Right ventricle myocardium superior (tissue), 1 donor: ENCODE data around the gene LDLRAD4. TPM values are rescaled to one million over a fixed set of nuclear protein-coding genes. Genes with fewer than 3 reads are reported as not detected.
A peak's percentile ranks its signal among the peaks of the same experiment; 100 is the strongest.
"Not testable (repeated sequence)": the region's sequence is repeated elsewhere in the genome, so short reads cannot be mapped to it uniquely, and the experiment has no call there.

ENCODE experiments used
- ATAC-seq: fragments of 200-7000 bp; cut with Tn5 transposase; one replicate; pipeline ENCODE4 v1.9.1; 2020; ENCODE audit warnings: mild to moderate bottlenecking; ENCODE audit not compliant: poor library complexity
- DNase-seq: peaks from one replicate; pipeline ENCODE4 v3.0.0-alpha.2; 2020
- intact Hi-C: fragments of 100-400 bp; cut with DNase I; formaldehyde crosslinking; loops from one replicate; pipeline ENCODE4 v1.11.2; 2022
- total RNA-seq: library from RNA; stranded (reverse); fragmentation: NEBNext Ultra II Directional; extraction: Animal tissue kit (Norgen Biotek cat#: 25700); gene quantifications from one replicate; pipeline ENCODE4 v1.2.1, GENCODE V29; 2021
- donor health status: DM: no; HTN: yes; CAD: no; lungs with severe emphysema.

Gene LDLRAD4
- total RNA-seq, 1 donor from 2014 or later, result 29.3 TPM

DNA sequence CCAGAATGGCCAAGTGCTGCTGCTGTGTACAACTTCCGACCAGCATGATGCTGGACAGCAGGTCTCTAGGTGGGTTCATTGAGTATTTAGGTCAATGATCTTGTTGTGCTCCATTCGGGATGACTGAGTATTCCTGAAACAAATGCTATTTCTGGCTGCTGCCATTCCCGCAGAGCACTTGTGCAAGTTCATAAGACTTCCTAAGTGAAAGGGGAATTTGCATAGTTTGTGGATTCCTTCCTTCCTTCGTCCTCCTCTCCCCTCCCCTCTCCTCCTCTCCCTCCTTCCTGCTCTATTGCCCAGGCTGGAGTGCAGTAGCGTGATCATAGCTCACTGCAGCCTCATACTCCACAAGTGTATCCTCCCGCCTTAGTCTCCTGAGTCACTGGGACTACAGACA is 40.4 kb downstream of the LDLRAD4 start:
- ATAC-seq (peak; percentile 40), DNase-seq (no peak)
- intact Hi-C loops, result no loop called here

DNA sequence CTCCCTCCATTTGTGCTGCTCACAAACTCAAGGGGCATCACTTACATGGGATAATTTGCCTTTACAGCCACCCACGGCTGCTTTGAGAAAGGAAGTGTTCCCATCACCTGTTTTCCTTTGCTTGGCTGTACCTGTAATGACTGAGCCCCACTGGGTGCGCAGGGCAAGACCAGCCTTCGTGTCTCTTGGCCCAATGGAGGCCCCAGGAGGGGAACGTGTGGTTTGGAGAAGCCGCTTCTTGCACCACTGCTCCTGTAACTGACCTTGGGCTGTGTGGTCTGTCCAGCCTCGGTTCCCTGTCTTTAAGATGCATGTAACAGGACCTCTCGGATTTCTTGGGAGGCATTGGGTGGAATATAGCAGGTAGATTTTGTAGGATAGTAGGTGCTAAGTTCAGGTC is 41.1 kb downstream of the LDLRAD4 start:
- intact Hi-C loops, result no loop called here
- DNase-seq, result no peak
- no peak for ATAC-seq

DNA sequence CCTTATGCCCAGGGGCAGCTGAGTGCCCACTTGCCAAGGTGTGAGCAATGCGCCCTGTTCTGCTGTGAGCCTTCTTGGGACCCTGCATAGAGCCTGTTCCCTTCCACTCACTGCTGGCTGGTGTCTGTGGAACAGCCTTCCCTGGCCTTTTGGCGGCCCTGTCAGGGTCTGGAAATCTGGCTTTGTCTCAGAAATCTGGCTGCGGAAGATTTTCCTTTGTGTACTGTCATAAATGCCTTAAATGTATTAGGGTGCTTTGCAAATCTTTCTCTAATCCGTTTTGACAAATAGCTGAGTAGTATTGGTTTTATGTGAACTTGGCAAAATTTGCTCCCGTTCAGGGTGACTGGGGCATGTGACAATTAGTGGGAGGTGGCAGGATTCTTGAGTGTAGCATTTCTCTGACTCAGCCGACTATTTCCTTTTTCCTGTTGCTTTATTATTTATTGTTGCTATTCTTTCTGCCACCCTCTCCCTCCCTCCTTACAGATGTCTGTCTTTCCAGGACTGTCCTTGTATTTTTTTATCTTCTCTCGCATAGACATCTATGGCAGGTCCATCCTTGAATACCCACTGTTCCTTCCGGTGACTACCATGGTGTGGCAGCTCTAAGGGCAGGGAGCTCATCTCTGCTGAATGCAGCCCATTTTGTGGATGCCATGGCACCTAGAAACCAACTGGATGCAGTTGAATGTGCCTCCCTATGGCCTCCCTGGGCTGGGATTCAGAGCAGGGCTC is 41.8 kb downstream of the LDLRAD4 start:
- DNase-seq (no peak), ATAC-seq (peak; percentile 26)
- intact Hi-C loops, result no loop called here

DNA sequence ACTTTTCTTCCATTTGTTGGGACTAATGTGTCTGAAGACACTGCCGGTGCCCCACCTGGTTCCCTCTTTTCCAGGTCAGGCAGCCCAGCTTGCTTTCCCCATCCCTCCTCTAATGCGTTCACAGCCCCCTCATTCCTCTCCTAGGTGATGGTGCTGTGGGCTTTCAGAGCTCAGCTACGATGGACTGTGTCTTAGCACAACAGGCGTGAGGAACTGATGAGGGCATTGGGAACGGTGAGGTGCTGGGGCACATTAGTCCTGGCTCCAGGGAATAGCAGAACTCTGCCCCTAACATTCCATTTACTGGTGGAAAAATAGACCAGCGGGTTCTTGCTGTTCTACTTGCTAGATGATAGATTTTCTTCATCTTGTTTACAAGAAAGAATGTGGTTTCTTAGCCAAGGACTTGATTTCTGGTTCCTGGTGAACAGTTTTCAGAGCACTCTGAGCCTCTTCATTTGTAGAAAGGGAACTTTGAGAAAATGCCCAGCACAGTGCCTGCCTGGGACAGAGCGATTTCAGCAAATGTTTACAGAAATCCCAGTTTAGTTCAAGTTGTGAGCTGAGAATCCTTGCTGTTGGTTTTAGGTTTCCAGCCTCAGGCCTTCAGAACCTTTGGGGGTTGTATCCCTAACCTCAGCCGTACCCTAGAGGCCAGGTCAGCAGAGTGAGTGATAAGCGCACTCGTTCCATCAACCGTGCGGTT is 42.5 kb downstream of the LDLRAD4 start:
- ATAC-seq, result no peak
- intact Hi-C loops, result no loop called here
- DNase-seq, result no peak

DNA sequence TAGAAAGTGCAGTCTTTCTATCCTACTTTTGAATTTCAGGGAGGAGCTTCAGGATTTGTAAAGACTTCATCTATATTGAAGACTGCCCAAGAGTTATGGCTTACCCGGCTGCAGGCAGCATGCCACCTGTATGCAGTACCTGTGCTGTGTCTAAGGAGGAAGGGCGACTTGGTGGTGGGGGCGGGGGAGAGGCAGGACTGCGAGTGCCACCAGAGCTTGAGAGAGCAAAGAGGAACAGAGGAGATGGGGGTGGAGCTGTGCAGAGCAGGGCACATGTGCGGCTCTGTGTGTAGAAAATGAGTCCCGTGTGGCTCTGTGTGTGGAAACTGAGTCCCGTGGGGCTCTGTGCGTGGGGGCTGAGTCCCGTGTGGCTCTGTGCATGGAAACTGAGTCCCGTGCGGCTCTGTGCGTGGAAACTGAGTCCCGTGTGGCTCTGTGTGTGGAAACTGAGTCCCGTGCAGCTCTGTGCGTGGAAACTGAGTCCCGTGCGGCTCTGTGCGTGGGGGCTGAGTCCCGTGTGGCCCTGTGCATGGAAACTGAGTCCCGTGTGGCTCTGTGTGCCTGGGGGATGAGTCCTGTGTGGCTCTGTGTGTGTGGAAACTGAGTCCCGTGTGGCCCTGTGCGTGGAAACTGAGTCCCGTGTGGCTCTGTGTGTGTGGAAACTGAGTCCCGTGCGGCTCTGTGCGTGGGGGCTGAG is 43.2 kb downstream of the LDLRAD4 start:
- intact Hi-C loops, result no loop called here
- DNase-seq (no peak), ATAC-seq (no peak)

DNA sequence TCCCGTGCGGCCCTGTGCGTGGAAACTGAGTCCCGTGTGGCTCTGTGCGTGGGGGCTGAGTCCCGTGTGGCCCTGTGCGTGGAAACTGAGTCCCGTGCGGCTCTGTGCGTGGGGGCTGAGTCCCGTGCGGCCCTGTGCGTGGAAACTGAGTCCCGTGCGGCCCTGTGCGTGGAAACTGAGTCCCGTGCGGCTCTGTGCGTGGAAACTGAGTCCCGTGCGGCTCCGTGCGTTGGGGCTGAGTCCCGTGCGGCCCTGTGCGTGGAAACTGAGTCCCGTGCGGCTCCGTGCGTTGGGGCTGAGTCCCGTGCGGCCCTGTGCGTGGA is 43.8 kb downstream of the LDLRAD4 start:
- DNase-seq, intact Hi-C loops, ATAC-seq: not testable (repeated sequence)

DNA sequence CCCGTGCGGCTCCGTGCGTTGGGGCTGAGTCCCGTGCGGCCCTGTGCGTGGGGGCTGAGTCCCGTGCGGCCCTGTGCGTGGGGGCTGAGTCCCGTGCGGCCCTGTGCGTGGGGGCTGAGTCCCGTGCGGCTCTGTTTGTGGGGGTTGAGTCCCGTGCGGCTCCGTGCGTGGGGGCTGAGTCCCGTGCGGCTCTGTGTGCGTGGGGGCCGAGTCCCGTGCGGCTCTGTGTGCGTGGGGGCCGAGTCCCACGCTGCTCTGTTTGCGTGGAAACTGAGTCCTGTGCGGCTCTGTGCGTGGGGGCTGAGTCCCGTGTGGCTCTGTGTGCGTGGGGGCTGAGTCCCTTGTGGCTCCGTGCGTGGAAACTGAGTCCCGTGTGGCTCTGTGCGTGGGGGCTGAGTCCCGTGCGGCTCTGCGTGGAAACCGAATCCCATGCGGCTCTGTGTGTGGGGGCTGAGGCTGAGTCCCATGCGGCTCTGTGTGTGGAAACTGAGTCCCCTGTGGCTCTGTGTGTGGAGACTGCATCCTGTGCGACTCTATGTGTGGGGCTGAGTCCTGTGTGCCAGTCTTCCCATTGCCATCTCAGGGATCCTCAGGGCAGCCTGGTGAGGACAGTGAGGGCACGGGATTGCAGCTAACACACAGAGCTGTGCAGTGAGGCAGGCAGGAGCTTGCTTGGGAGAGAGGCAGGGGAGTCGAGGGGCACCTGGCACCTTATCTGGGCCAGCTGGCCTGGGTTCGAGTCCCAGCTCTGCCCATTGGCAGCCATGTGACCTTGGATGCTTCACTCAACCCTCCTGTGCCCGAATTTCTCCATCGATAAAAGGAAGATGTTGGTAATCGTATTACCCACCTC is 44.5 kb downstream of the LDLRAD4 start:
- DNase-seq, result no peak
- intact Hi-C loops, result no loop called here
- ATAC-seq, result no peak

DNA sequence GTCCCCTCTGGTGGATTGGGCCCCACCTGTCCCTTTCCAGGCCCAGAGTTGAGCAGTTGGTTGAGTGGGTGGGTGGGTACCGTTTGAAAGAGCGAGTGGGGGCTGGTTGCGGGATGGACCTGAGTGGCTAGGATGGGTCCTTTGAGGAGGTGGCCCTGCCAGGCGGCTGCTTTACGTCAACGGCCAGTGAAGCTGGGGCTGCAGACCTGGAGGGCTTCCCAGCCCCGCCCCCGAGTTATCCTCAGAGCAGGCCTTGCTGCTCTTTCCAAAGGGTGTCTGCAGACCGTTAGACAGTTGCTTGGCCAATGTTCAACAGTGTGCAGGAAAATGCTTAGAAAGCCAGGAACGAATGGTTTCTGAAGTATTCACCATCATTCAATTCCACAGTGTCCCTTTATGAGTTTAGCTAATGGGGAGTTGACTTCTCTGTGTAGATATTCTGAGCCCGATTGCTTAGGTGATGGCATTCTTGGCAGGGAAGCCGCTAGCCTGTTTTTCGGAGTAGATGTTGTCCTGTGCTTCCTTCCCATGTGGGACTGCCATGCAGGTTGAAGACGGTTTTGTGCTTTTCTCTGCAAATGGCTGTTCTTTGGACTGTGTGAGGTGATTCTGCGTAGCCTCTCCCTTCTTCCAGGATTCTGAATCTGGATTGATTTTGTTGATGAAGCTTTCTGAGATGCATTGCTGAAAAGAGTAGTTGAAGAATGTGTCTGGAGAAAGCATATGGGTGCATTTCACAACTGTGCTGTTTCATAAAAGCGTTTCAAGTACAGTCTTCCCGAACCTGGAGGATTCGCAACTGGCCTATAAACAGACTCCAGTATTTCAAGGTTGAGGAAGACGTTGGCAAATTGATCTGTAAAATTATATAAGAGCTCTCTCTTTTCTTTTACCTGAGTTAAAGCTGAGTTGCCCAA is 45.8 kb downstream of the LDLRAD4 start:
- ATAC-seq (peak; percentile 76), DNase-seq (peak; percentile 88)
- intact Hi-C loops, result loop anchor here (2.0 kb wide), 1 partner anchor 42 kb away; no protein-coding TSS in a partner anchor

DNA sequence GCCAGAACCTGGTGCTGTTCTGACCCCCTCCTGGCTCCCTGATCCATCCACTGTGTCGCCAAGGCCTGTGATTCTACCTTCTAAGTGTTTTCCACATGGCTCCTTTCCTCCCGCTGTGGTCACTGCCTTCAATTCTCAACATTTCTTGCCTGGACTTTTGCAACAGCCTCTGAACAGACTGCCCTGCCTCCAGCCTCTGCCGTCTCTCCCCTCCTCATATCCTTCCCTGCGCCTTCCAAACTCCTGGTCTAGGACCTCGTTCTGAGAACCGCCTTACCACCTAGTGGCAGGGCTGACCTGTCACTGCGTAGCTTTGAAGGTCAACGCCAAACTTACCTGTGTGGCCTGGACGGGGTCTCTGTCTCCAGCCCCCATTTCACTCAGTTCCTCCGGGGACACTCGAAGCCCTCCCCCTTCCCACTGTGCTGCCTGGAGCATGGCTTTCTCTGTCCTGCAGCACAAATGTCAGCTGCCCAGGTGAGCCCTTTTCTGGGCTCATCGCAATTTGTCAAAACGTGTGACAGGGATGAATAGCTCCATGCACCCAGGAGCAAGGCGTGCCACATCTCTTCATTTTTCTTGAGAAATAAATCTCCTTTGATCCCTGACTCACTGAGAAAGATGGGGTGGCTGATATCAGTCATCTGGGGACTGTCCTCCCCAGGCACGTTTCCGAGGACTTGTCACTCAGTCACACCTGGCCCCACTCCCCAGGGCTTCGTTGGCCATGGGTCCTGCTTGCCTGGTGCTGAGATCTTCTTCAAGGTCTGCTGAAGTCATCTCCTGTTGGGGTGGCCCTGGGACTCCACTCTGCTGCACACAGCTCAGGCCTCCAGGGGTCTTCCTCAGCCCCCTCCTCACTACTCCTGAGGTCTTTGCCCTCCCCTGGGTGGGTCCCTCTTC is 46.7 kb downstream of the LDLRAD4 start:
- no peak for DNase-seq
- intact Hi-C loops, result loop anchor here (2.0 kb wide), 1 partner anchor 42 kb away; no protein-coding TSS in a partner anchor
- ATAC-seq, result no peak

DNA sequence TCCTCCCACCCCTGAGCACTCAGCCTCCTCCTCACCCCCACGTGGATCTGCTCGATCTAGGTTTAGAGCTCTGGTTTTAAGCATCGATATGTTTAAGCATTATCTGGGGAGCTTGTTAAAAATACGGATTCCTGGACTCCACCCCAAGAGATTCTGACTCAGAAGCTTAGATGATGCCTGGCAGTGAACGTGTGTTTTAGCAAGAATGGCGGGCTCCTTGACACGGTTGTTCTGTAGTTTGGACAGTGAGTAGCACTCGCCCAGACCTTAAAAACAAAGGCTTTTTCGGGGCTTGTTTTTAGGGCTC is 47.3 kb downstream of the LDLRAD4 start:
- DNase-seq (no peak), ATAC-seq (no peak)
- intact Hi-C loops, result loop anchor here (2.0 kb wide), 1 partner anchor 43 kb away; no protein-coding TSS in a partner anchor

DNA sequence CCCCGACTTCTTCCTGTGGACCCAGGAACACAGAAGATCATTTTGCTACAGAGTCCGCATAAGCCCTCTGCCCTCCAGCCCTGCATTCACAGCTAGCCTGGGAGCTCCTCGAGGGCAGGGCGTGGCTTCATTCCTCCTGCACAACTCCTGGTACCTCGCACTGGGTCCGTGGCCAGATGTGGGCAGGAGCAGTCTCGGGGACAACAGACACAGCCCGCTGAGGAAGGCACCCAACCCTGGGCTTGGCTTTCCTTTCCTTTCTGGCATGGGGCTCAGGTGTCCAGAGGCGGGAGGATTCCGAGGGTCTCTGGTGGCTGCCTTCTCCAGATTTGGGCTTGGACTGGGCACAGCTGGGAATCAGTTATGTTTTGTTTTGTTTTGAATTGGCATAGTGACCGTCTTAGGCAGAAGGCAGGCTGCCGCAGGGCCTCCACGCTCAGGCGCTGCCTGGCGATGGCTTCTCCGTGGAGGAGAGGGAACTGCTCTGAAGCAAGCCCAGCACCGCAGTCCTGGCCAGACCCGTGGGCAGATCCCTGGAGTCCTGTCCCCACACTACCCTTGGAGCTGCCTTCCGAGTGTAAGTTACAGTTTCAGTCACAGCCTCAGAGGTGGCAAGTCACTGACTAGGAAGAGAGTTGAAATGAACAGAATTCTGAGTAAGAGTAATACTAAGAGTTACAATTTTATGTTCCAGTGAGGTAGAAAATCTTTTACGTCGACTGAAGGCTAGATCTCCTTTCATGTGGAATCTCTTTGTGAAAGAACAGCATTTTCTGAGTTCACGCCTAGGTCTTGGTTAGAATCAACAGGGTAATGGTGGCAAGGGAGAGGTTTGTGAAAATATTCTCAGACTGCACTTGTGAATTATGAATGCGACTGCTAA is 47.9 kb downstream of the LDLRAD4 start:
- DNase-seq (peak; percentile 81), ATAC-seq (peak; percentile 67)
- intact Hi-C loops, result no loop called here

DNA sequence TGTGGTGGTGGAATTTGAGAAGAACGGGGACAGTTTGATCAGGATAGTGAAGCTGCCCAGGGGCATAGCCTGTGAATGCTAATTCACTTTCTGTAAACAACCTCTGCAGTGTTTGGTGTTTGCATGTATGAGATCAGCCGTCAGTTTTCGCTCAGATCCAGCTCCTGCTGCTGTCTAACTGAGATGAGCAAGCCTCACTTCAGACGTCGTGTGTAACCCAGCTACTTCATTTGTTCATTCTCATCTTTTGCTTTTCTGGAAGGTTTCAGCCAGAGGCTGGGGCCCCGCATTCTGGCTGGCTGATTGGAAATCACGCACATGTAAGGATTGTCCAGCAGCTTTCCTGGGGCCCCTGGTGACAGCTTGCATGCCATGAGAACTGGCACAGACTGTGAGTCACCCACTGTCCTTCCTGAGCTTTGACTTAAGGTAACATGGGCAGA is 48.9 kb downstream of the LDLRAD4 start:
- intact Hi-C loops, result no loop called here
- no peak for ATAC-seq

DNA sequence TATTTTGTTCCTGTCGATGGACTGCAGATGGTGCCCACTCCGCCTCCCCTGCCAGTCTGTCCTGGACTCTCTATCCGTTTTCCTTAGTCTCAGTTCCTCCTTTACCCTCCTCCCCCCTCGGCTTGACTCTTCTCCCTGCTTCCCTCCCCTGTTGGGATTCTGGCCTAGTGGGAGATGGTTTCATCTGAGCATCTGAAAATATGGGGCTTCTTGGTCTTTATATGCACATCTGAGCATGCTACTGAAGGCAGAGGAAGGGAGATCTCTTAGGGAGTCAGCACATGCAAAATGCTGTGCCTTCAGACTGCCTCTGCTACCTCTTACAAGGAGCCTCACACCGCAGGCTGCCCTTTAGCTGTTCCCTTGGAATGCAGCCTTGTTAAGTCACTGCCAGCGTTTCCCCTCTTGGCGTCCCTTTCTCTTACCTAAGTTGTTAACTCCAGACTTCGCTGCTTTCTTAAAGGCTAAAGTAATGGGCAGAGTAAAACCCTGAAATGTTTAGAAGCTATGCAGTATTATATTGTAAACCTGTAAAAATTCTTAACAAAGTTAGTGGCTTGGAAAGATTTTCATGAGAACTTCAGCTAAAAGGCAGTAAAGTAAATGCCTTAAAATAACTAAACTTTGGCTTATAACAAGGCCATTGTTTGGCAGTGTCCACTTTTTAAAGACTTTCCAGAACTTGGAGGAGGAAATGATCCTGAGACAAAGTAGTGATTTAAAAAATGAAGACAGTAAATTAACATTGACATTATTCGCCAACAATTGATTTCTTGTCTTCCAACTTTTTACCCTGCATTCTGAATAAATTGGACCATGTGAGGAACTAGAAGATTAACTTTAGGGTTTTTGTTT is 49.8 kb downstream of the LDLRAD4 start:
- intact Hi-C loops, result no loop called here
- DNase-seq, result no peak
- ATAC-seq, result no peak

More for the DNA sequence above, 48.9 kb downstream of the LDLRAD4 start:
- no peak for DNase-seq

DNA sequence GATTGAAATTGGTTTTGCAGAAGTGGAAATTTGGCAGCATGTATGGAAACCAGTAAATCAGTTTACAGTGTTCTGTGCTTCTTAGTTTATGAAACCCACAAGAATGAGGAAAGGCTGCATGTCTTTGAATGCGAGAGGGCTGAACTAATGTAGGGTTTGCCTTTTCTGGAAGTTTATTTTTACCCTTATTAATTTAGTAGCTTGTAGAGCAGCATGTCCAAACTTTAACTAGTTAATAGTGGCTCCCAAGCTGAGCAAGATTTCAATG is 50.4 kb downstream of the LDLRAD4 start:
- ATAC-seq (no peak), DNase-seq (no peak)
- intact Hi-C loops, result no loop called here

DNA sequence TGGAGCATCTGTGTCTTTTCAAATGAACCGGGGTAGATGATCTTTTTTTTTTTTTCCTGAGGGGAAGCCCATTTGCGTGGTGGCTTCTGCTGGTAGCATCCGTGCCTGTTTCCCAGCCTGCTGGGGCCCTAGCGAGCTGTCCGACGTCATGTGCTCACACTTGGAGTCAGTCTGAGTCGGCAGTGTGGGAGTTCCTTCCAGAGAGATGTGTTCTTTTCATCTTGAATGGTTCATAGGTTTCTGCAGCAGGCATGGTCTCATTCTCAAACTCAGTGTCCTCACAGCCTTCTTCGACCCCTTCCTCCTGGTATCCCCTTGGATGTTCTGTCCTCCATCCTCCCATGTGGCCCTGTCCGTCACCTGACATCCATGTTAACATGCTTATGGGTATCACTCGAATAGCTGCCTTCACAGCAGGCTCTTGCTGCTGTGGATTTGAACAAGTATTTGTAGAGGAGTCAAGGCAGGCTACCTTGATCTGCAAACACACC is 51.0 kb downstream of the LDLRAD4 start:
- intact Hi-C loops, result loop anchor here (10.0 kb wide), 1 partner anchor 255 kb away; no protein-coding TSS in a partner anchor
- DNase-seq, result peak; percentile 64
- no peak for ATAC-seq
